Astrocyte (in vitro differentiated cells and primary cell): Measurements from ENCODE around the gene CXCL11.

Source experiments
- EZH2 ChIP-seq: IDR thresholded peaks from 2 replicates; pipeline ENCODE4 v1.6.1; 2012; ENCODE audit warnings: mild to moderate bottlenecking, low read length, inconsistent platforms; ENCODE audit not compliant: insufficient read depth
- TF ChIP-seq, protein P1 (sequence below): IDR thresholded peaks from 2 replicates; pipeline ENCODE4 v1.5.1; 2011; ENCODE audit warnings: low read depth, mild to moderate bottlenecking, inconsistent platforms, low read length, moderate library complexity; ENCODE audit not compliant: insufficient read depth

DNA sequence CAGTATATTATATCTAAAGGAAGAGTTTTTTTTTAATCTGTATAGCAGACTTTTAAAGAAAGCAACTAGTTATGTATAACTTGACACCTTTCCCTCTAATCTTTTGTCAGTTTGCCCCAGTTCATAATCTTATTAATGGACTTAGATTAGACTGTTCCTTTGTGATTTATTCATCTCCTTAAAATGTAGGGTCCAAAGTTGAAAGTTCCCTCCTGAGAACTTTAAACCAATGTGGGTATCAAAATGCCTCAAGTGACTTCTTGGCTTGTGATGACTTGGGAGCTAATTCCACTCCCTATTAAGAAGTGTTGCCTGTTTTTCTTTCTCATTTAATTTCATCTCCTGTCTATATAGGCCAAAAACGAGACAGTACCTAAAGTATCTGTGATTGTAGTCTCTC is 38.8 kb downstream of the CXCL11 start:
- TF ChIP-seq, protein P1, sequence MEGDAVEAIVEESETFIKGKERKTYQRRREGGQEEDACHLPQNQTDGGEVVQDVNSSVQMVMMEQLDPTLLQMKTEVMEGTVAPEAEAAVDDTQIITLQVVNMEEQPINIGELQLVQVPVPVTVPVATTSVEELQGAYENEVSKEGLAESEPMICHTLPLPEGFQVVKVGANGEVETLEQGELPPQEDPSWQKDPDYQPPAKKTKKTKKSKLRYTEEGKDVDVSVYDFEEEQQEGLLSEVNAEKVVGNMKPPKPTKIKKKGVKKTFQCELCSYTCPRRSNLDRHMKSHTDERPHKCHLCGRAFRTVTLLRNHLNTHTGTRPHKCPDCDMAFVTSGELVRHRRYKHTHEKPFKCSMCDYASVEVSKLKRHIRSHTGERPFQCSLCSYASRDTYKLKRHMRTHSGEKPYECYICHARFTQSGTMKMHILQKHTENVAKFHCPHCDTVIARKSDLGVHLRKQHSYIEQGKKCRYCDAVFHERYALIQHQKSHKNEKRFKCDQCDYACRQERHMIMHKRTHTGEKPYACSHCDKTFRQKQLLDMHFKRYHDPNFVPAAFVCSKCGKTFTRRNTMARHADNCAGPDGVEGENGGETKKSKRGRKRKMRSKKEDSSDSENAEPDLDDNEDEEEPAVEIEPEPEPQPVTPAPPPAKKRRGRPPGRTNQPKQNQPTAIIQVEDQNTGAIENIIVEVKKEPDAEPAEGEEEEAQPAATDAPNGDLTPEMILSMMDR: no peak
- no peak for TF ChIP-seq EZH2
